Nasal cavity respiratory epithelium epithelial cell of viscerocranial mucosa (primary cell): ENCODE data around the gene COP1. TPM values are rescaled to one million over a fixed set of nuclear protein-coding genes. Genes with fewer than 3 reads are reported as not detected.

Source experiments
- total RNA-seq: library from RNA; depleted of rRNA; stranded (reverse); fragments of >200 nt; gene quantifications from 2 replicates; pipeline ENCODE4 v1.2.3, GENCODE V29; 2014

The COP1 gene
- 56.0 and 83.7 TPM in 2 replicates for total RNA-seq

GRCh38 chr1:176206961-176207902 lies at the start of gene COP1:
TSS of gene COP1 (minus strand) at chr1:176207286. CDS start at chr1:176206978, 308 bp downstream.

